Measurements from ENCODE around the gene NCBP3.
"Not testable (repeated sequence)": the region's sequence is repeated elsewhere in the genome, so short reads cannot be mapped to it uniquely, and the experiment has no call there.

The NCBP3 gene

GRCh38 chr17:3809135-3809534, 36.9 kb downstream of the NCBP3 start:
- DNase-seq, result no peak

DNA sequence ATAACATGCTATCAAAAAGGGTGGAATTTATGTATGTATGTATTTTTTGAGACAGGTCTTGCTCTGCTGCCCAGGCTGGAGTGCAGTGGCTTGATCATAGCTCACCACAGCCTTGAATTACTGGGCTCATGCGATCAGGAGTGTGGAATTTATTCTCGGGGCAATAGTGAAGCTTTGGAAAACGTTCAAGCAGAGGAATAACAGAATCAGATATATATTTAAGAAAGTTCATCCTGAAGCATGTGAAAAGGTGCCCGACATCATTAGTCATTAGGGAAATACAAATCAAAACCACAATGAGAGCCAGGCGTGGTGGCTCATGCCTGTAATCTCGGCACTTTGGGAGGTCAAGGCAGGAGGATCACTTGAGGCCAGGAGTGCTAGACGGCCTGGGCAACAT, 37.3 kb downstream of the NCBP3 start:
- DNase-seq, result no peak

DNA sequence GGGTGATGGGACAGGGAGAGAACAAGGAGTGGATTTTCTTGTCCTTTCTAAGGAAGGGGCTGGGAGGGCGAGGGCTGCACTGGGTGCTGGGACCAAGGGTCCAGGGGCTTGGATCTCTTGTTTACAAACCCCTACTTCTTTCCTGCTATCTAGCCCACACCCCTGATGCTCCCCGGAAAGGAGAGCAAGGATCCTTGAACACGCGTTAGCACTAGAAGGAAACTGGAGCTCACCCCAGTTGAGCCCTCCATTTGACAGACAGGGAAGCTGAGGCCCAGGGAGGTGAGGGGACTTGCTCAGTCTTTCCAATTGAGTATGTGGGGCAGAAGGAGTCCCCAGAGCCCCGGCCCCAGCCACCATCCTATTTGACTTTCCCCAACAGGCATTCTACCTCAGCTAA, 40.5 kb downstream of the NCBP3 start:
- DNase-seq, result no peak

DNA sequence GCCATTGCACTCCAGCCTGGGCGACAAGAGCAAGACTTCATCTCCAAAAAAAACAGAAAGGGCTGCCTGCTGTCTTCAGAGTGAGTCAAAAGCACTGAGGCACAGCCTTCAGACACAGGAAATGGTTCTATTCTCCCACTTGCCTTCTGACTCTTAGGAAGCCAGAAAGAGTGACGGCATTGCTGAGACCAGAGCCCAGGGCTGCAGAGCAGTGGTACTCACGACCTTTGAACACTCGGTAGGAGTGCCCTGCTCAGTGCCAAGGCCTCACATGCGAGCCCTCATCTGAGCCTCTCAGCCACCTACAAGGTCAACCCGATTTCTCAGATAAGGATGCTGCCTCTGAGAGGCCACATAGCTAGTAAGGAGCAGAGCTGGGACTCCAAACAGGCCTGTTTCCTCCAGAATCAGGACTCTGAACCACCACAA, 41.5 kb downstream of the NCBP3 start:
- no peak for DNase-seq

DNA sequence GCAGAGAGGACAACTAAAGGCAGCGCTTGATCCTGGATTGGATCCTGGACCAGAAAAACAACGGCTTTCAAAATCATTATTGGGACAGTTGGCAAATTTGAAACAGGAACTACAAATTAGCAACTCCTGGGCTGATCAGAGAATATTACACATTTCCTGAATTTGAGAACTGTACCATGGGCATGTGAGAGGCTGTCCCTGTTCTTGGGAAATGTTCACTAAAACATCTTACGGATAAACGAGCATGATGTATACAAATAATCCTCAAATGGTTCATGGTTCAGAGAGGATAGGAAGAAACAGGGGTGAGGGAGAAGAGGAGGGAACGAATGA, 42.8 kb downstream of the NCBP3 start:
- no peak for DNase-seq

DNA sequence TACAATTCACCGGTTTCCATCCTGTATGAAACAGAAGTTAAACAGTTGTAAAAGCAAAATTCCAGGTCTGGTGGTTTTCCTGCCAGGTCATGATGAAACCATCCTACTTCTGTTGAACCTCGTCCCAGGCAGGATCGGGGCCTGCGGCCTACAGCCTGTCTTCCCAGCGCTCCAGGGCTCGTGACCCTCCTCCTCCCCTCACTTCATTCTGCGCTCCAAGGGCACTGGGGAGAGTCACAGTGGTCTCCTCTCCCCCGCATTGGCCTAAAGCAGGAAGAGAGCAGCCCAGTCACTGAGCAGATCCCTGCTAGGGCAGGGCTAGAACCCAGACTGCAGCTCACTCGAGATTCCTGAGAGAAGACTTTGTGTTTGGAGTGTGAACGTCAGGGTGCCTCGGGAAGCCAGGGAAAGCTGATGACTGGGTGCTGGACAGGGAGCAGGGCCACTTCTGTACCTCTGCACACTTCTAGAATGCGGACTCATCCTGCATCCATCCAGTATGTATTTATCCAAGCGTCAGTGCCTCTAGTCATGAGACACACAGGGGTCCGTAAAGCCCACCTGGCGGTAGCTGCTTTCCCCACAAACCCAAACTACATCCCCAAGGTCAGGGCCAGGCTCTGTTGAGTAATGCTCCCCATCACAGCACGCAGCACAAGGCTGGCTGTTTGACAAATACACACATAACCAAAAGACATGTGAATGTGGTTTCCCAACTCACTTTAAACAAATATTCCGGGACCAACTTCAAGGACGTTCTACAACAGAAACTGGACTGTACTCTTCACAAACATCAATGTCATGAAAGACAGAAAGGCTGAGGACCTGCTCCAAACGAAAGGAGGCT, 43.4 kb downstream of the NCBP3 start:
- no peak for DNase-seq

DNA sequence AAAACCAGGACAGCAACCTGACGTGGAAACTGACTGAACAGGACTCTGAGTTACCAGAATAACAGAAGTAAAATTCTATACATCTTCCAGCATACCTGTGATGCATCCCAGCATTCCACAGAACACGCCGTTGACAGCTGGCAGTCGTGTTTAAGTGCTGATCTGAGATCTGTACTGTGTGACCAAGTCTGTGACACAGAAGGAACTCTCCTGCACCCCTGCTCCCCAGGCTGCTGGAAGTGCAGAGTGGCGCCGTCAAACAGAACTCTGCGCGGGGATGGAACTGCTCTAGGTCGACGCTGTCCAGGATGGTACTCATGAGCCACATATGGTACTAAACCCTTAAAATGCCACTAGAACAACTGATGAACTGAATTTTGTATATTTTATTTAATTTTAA, 44.3 kb downstream of the NCBP3 start:
- DNase-seq, result no peak

DNA sequence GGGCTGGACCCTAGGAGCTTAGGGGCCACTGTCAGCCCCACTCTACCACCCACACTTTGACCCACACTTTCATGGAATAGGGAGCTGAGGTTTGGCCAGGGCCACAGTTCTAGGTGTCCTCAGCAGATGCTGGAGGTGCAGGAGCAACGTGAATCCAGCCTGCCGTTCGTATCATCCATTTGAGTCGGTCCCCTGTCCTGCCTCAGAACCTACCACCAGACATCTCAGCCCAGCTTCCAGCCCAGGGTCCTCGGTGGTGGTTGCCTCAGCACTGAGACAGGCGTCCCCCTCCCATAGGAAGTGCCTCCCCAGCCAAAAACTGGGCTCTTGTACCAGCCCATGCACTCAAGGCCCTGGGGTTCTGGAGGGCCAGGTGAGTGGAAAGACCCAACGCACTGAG, 44.7 kb downstream of the NCBP3 start:
- DNase-seq, result no peak

DNA sequence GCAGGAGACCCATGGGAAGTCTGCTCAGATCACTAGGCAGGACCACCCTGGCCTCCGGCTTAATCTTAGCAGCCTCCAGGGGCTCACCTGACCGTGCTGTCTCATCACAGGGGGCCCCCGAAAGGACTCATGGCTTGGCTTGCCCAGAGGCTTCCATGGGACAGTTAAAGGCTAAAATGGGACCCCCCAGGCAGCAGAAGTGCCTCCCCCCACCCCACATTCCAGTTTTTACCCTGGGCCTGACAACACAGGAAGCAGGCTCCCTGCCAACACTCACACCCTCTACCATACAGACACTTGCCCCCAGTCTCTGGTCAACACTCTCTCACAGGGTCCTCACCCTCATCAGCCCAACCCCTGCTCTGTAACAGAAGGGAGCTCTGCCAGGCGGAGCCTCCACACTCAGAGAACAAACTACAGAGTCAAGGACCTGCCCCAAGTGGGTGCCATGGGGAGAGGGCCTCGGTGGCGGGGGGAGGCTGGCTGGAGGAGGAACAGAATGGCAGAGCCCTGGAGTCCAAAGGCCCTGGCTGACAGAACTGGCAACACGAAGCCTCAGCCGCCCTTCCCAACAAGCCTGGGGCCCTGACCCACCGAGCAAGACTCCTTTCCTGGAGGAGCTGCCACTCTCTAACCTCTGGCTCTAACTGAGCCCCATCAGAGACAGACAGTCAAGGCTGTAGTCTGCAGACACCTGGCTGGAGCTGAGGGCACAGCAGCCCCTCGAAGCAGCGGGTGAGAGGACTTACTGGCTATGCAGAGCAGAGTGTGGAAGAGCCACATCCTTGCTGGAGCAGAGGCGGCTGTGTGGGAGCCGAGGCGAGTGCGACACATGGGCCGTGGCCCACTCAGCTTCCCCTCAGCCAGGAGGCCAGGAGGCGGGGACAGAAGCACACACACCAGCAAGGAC, 45.4 kb downstream of the NCBP3 start, which contains the start of gene ITGAE:
Gene ITGAE, minus strand, starts transcription at position 827 of the 910 bp plus-strand sequence. Its CDS starts 44 bp downstream, at position 783.
- no peak for DNase-seq

- no peak for DNase-seq
These were observed 46.7 kb downstream of the NCBP3 start for GRCh38 chr17:3799181-3799945.

- no peak for DNase-seq
These were observed 47.5 kb downstream of the NCBP3 start for GRCh38 chr17:3798273-3799180.

- DNase-seq, result no peak
These were observed 49.2 kb downstream of the NCBP3 start for GRCh38 chr17:3796822-3797170.

- peak; percentile 80 for DNase-seq
These were observed 49.8 kb downstream of the NCBP3 start for GRCh38 chr17:3796110-3796821.

DNA sequence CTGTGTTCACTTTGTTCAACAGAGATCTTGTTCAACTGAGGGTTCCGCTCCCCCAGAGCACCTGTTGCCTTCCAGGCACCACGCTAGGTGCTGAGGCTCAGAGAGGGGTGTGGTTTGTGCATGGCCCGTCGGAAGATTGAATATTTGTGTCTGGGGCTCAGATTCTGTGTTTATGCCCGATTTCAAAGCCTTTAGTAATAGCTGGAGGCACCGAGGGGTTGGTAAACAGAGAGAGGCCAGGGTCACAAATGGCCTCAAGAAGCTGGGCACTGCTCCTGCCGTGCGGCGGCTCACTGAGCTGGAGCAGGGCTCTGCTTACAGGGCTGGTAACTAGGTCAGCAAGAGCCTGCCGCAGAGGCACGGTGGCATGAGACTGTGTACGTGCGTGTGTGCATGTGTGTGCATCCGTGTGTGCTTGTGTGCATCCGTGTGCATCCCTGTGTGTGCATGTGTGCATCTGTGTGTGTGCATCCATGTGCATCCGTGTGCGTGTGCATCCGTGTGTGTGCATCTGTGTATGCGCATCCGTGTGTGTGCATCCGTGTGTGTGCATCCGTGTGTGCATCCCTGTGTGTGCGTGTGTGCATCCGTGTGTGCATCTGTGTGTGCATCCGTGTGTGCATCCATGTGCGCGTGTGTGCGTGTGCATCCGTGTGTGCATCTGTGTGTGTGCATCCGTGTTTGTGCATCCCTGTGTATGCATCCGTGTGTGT, 50.5 kb downstream of the NCBP3 start:
- DNase-seq, result no peak

DNA sequence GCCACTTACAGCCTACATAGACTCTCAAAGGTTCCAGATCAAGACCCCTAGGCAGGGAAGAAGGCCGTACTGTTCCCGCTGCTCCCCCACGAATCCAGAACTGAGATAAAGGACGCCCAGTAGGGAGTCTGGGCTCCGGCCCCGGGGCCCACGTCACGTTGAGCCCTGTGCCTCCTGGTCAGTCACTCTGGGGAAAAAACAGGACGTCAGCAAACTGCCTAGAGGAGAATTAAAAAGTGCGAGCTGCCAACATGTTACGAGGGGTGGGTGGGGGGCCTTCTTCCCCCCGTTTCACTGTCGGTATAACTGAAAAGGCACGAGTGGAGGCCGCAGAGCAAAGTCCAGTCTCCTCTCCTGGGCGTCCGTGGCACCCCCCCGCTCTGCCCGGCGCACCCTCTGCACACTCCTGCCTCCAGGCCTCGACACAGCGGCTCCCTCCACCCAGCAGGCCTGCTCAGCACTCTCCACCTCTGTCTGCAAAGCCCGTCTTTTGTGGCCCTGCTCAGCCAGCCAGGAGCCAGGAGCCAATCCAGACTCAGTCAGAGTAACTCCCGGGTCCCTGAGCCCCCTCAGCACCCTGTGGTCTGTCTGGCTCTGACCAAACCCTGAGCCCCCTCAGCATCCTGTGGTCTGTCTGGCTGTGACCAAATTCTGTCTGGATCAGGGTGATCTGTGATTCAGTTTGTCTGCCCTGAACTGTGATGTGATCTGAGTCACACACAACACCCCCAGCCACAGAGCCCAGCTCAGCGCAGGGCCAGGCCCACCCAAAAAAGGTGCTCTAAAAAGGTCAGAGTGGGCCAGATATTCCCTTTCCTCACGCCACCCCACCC, 51.3 kb downstream of the NCBP3 start:
- DNase-seq, result peak; percentile 42

DNA sequence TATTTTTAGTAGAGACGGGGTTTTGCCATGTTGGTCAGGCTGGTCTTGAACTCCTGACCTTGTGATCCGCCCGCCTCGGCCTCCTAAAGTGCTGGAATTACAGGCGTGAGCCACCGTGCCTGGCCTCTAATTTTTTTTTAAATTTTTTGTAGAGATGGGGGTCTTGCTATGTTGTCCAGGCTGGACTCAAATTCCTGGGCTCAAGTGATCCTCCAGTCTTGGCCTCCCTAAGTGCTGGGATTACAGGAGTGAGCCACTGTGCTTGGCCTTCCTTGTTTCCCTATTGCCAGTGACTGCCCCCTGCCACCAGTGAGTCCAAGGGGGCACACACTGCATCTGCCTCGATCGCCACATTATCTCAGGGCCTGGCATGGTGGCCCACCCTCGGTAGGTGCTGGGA, 51.9 kb downstream of the NCBP3 start:
- DNase-seq, result not testable (repeated sequence)

- not testable (repeated sequence) for DNase-seq
These were observed 52.8 kb downstream of the NCBP3 start for GRCh38 chr17:3793258-3793657.

DNA sequence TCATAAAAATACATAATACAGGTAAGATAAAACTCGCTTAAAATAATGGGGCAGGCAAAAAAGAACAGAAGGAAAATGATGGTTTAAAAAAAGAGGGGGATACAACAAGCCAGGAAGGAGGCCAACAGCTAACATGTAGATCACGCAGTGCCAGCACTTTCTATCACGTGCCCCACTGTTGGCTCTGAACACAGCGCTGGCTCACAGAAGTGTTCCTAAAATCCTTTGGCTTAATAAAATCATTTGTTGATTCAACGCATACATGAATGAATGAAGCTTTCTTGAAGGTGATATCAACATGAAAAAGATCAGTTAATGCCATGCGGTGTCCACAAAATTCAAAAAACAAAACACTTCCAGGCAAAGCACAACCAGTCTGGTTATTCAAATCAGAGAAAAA, 53.6 kb downstream of the NCBP3 start:
- DNase-seq, result no peak

DNA sequence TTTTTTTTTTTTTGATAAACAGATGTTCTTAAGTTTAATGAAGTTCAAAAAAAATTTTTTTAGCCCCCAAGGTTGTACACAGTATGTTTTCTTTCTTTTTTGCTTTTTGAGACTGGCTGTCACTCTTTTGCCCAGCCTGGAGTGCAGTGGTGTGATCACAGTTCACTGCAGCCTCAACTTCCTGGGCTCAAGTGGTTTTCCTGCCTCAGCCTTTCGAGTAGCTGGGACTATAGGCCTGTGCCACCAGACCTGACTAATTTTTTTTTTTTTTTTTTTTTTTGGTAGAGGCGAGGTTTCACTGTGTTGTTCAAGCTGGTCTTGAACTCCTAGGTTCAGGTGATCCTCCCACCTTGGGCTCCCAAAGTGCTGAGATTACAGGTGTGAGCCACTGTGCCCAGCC, 57.8 kb downstream of the NCBP3 start:
- no peak for DNase-seq

DNA sequence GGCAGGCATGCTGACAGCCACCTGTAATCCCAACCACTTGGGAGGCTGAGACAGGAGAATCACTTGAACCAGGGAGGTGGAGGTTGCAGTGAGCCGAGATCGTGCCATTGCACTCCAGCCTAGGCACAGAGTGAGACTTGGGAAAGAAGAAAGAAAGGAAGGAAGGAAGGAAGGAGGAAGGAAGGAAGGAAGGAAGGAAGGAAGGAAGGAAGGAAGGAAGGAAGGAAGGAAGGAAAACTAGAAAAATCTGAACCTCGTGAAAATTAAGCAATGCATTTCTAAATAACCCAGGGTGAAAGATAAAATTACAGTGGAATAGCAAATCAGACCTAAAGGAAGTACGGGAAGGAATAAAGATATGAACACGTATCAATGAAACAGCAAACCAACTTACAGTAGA, 60.7 kb downstream of the NCBP3 start:
- DNase-seq, result not testable (repeated sequence)

Measured in activated naive CD4-positive, alpha-beta T cell treated with Interleukin-2 at 50 U/mL for 16 hours (primary cell).